GM18870 (cell line): ENCODE data around the gene CNKSR3.

Experiments used
- ATAC-seq: cut with Tn5 transposase; IDR thresholded peaks from one replicate; pipeline ENCODE4 v1.9.1; 2021; ENCODE audit warnings: moderate library complexity; ENCODE audit not compliant: unreplicated experiment

CNKSR3 gene

GRCh38 chr6:154458565-154459470 is 51.7 kb downstream of the CNKSR3 start:
- ATAC-seq: no peak

GRCh38 chr6:154457881-154458284 is 52.6 kb downstream of the CNKSR3 start:
- no peak for ATAC-seq

- no peak for ATAC-seq
Measured at GRCh38 chr6:154457046-154457713, 53.3 kb downstream of the CNKSR3 start.

GRCh38 chr6:154453329-154453728 is 57.2 kb downstream of the CNKSR3 start:
- no peak for ATAC-seq

- ATAC-seq: no peak
Measured at GRCh38 chr6:154450498-154450897, 60.0 kb downstream of the CNKSR3 start.

GRCh38 chr6:154448448-154449096 is 61.9 kb downstream of the CNKSR3 start:
- no peak for ATAC-seq

GRCh38 chr6:154447954-154448353 is 62.5 kb downstream of the CNKSR3 start:
- ATAC-seq: no peak

GRCh38 chr6:154446984-154447383 is 63.5 kb downstream of the CNKSR3 start:
- no peak for ATAC-seq

- ATAC-seq: no peak
Measured at GRCh38 chr6:154445417-154445816, 65.1 kb downstream of the CNKSR3 start.

GRCh38 chr6:154441995-154442310 is 68.5 kb downstream of the CNKSR3 start:
- no peak for ATAC-seq

GRCh38 chr6:154440422-154441043 is 70.0 kb downstream of the CNKSR3 start:
- ATAC-seq: no peak

GRCh38 chr6:154440022-154440421 is 70.5 kb downstream of the CNKSR3 start:
- ATAC-seq: no peak

GRCh38 chr6:154438882-154439415 is 71.5 kb downstream of the CNKSR3 start:
- no peak for ATAC-seq

- ATAC-seq: no peak
Measured at GRCh38 chr6:154435400-154435945, 75.0 kb downstream of the CNKSR3 start.

- no peak for ATAC-seq
Measured at GRCh38 chr6:154434662-154435061, 75.8 kb downstream of the CNKSR3 start.

- ATAC-seq: no peak
Measured at GRCh38 chr6:154433477-154434241, 76.8 kb downstream of the CNKSR3 start.

GRCh38 chr6:154432533-154433476 is 77.7 kb downstream of the CNKSR3 start:
- no peak for ATAC-seq

GRCh38 chr6:154430481-154430919 is 80.0 kb downstream of the CNKSR3 start:
- no peak for ATAC-seq

GRCh38 chr6:154429711-154430110 is 80.8 kb downstream of the CNKSR3 start:
- ATAC-seq: no peak
